ENCODE data around the gene SELP.
A peak's percentile ranks its signal among the peaks of the same experiment; 100 is the strongest.

SELP gene

GRCh38 chr1:169576241-169576934, 53.5 kb downstream of the SELP start:
- TF ChIP-seq GATA1 (IDR thresholded peaks at IDR 0.05; ENCODE audit: low read depth, low read length) (no peak), POLR2A (IDR thresholded peaks at IDR 0.05; ENCODE audit: low read length) (no peak)
- no peak for DNase-seq

DNA sequence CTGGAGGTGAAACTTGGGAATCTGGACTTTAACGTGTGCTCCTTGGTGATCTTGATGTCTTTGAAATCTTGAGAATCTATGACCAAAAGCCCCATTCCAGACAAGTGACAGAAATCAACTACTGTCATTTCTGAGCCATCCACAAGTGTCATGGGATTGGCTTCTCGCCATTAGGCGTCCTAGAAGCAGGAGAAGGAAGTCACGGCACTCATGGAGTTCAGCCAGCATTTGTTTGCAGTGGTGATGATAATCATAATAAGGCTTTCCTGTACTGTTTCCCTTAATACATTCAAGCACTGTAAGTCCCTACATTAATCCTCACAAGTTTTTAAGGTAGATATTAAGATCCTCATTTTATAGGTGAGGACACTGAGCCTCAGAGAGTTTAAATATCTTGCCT, 55.6 kb downstream of the SELP start:
- TF ChIP-seq GATA1 (IDR thresholded peaks at IDR 0.05; ENCODE audit: low read depth, low read length) (no peak), POLR2A (IDR thresholded peaks at IDR 0.05; ENCODE audit: low read length) (no peak)
- no peak for DNase-seq

- no peak for DNase-seq
- no peak for TF ChIP-seq GATA1 (IDR thresholded peaks at IDR 0.05; ENCODE audit: low read depth, low read length)
Measured at GRCh38 chr1:169572187-169572586, 57.7 kb downstream of the SELP start.

DNA sequence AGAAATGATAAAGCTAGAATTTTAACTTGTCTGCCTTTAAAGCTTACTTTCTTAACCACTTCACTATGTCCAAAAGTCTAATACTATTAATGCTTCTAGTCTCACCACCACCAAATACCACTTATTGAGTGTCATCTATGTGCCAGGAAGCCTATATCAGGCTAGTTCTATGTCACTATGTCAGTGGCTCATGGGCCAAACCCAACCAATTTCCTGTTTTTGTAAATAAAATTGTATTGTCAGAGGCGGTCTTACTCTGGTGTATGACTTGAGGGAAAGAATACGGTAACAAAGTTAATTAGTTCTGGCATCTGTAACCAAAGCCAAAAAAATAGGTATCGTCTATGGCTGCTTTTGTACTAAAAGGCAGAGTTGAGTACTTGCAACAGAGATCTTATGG, 58.5 kb downstream of the SELP start:
- TF ChIP-seq POLR2A (IDR thresholded peaks at IDR 0.05; ENCODE audit: low read length) (no peak), GATA1 (IDR thresholded peaks at IDR 0.05; ENCODE audit: low read depth, low read length) (no peak)
- no peak for DNase-seq

- no peak for DNase-seq
- TF ChIP-seq GATA1 (IDR thresholded peaks at IDR 0.05; ENCODE audit: low read depth, low read length): no peak
- no peak for TF ChIP-seq POLR2A (IDR thresholded peaks at IDR 0.05; ENCODE audit: low read length)
Measured at GRCh38 chr1:169570172-169570574, 59.8 kb downstream of the SELP start.

- TF ChIP-seq POLR2A (IDR thresholded peaks at IDR 0.05; ENCODE audit: low read length) (no peak), GATA1 (IDR thresholded peaks at IDR 0.05; ENCODE audit: low read depth, low read length) (no peak)
- DNase-seq: no peak
Measured at GRCh38 chr1:169568497-169568896, 61.4 kb downstream of the SELP start.

DNA sequence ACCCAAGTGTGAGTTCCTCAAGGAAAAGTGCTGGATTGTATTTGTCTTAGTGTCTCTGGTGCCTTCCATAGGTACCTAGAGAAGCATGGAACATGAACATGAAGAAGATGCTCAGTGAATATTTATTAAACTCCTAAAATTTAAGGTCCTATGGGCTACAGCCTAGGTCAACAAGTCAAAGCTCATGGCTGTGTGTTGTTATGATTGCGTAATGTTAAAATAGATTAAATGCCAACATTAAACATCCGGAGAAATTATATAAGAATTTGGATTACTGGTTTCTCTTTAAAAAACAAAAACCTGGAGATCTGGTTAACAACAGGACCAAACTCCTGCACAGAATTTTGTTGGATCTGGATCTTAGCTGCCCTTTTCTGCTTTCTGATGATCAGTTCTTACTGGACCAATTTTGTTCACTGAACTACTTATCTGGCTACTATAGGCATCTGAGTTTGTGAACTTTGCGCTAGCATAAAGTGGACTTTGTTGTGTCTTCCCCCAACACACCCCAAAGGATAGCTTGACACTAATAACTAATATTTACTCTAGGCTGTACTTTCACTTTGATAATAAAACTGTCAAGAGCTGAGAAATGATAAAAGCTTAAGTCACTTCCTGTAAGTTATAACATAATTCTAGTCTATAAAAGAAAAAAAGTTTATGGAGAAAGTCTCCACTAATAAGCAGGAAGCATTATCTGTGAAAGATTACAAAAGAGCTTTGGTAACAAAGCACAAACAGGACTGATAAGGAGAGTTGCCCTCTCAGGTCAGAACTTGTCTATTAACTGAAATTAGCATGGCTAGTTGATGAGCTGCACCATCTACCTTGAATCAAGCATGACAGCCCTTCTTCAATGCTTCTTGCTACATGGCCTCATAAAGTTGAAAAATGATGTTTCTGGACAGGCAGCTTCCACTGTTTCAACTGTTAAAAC, 64.3 kb downstream of the SELP start:
- no peak for TF ChIP-seq GATA1 (IDR thresholded peaks at IDR 0.05; ENCODE audit: low read depth, low read length)
- no peak for TF ChIP-seq POLR2A (IDR thresholded peaks at IDR 0.05; ENCODE audit: low read length)
- no peak for DNase-seq

- DNase-seq: no peak
- no peak for TF ChIP-seq GATA1 (IDR thresholded peaks at IDR 0.05; ENCODE audit: low read depth, low read length)
- no peak for TF ChIP-seq POLR2A (IDR thresholded peaks at IDR 0.05; ENCODE audit: low read length)
Measured at GRCh38 chr1:169563650-169564049, 66.3 kb downstream of the SELP start.

- peak in 1 of 2 experiments; percentile 7 for DNase-seq
- no peak for TF ChIP-seq POLR2A (IDR thresholded peaks at IDR 0.05; ENCODE audit: low read length)
- no peak for TF ChIP-seq GATA1 (IDR thresholded peaks at IDR 0.05; ENCODE audit: low read depth, low read length)
Measured at GRCh38 chr1:169563019-169563615, 66.8 kb downstream of the SELP start.

DNA sequence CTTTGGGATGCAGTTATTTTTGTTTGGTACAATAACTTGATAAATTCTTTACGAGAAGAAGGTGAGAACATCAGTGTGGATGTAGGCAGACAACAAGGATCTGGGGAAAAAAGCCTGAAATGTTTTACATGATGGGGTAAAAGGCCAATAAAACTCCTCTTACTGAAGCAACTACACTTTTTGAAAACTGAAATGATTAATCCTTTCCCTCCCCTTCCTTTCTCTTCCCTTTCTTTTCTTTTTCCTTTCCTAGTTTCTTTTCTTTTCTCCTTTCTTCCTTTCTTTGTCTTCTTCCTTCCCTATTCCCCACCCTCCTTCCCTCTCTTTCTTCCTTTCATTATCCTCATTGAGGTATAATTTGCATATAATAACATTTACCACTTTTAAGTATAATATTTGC, 68.2 kb downstream of the SELP start:
- TF ChIP-seq GATA1 (IDR thresholded peaks at IDR 0.05; ENCODE audit: low read depth, low read length) (no peak), POLR2A (IDR thresholded peaks at IDR 0.05; ENCODE audit: low read length) (no peak)
- DNase-seq: no peak

DNA sequence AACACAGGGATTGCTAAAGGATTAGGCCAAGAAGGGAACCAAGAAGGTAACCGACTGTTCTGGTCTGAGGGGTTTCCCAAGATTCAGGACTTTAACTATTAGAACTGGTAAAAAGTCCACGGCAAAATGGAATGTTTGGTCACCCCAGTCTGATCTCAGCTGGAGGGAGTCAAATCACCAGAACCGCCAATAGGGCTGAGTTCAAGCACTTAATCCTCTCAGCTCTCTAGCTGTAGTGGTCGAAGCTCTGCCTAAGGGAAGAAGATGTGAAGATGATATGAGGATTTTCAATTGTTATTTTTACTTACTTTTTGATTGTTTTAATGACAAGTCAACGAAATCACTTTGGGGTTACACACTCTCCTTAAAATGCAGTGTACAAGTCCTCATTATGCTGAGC, 72.8 kb downstream of the SELP start:
- no peak for TF ChIP-seq POLR2A (IDR thresholded peaks at IDR 0.05; ENCODE audit: low read length)
- TF ChIP-seq GATA1 (IDR thresholded peaks at IDR 0.05; ENCODE audit: low read depth, low read length): no peak
- DNase-seq: no peak

GRCh38 chr1:169550294-169550693, 79.6 kb downstream of the SELP start:
- TF ChIP-seq GATA1 (IDR thresholded peaks at IDR 0.05; ENCODE audit: low read depth, low read length) (no peak), POLR2A (IDR thresholded peaks at IDR 0.05; ENCODE audit: low read length) (no peak)
- DNase-seq: peak; percentile 16 to 41

GRCh38 chr1:169548282-169548681, 81.6 kb downstream of the SELP start:
- TF ChIP-seq POLR2A (IDR thresholded peaks at IDR 0.05; ENCODE audit: low read length) (no peak), GATA1 (IDR thresholded peaks at IDR 0.05; ENCODE audit: low read depth, low read length) (no peak)
- DNase-seq: no peak

All from erythroblast (primary cell).